PC-3 (cell line): ENCODE results near the gene LRRC61. TPM values are rescaled to one million over a fixed set of nuclear protein-coding genes. Genes with fewer than 3 reads are reported as not detected.
"Not testable (repeated sequence)": the region's sequence is repeated elsewhere in the genome, so short reads cannot be mapped to it uniquely, and the experiment has no call there.

Source experiments
- ATAC-seq: fragments of 200-7000 bp; cut with Tn5 transposase; 2 replicates; pipeline ENCODE4 v1.9.1; 2020; ENCODE audit warnings: mild to moderate bottlenecking, moderate library complexity
- Bru-seq: library from RNA; stranded (reverse); fragments of 400-500 nt; gene quantifications from one replicate; lab custom pipeline; 2021; lab: Mats Ljungman, UMichigan
- BruChase-seq, 2 experiments: library from RNA; stranded (reverse); fragments of 400-500 nt; gene quantifications; one replicate each; lab custom pipeline; 2021; lab: Mats Ljungman, UMichigan
- BruUV-seq: library from RNA; stranded (reverse); fragments of 400-500 nt; replicated peaks from 2 replicates; lab custom pipeline; 2021; lab: Mats Ljungman, UMichigan
- CTCF ChIA-PET: fragments of 300-600 bp; sonication (Branson Sonifier 250); formaldehyde crosslinking; loops from one replicate; lab custom pipeline; 2022; ENCODE audit warnings: antibody characterized with exemption; lab: Charles Lee
- POLR2A ChIA-PET: fragments of 300-600 bp; sonication (Branson Sonifier 250); formaldehyde crosslinking; loops from one replicate; lab custom pipeline; 2022; ENCODE audit warnings: antibody characterized with exemption; ENCODE audit not compliant: unreplicated experiment; lab: Charles Lee
- DNase-seq: peaks from one replicate; pipeline ENCODE4 v3.0.0-alpha.2; 2015
- H2AFZ ChIP-seq: fragments of 300-600 bp; sonication (generic); 2 replicates; pipeline ENCODE4 v1.6.0; 2016; ENCODE audit warnings: antibody characterized with exemption, low read length
- H3F3A ChIP-seq: fragments of 300-600 bp; sonication (generic); one replicate; pipeline ENCODE4 v1.6.0; 2017; ENCODE audit warnings: antibody characterized with exemption, low read length, control low read depth, mild to moderate bottlenecking; ENCODE audit not compliant: unreplicated experiment
- H3K27ac ChIP-seq: fragments of 300-600 bp; sonication (generic); 2 replicates; pipeline ENCODE4 v1.5.1; 2016; ENCODE audit warnings: mild to moderate bottlenecking, low read length
- H3K27me3 ChIP-seq: fragments of 300-600 bp; sonication (generic); 2 replicates; pipeline ENCODE4 v1.6.1; 2016; ENCODE audit warnings: low read length, mixed read lengths
- H3K36me3 ChIP-seq: fragments of 300-600 bp; sonication (generic); 2 replicates; pipeline ENCODE4 v1.6.1; 2016; ENCODE audit warnings: low read depth, mixed run types, low read length, mixed read lengths
- H3K4me1 ChIP-seq: fragments of 300-600 bp; sonication (generic); 2 replicates; pipeline ENCODE4 v1.5.1; 2016; ENCODE audit warnings: low read length; ENCODE audit not compliant: insufficient read depth
- H3K4me2 ChIP-seq: fragments of 300-600 bp; sonication (generic); 2 replicates; pipeline ENCODE4 v1.6.0; 2016; ENCODE audit warnings: low read length
- H3K4me3 ChIP-seq: fragments of 300-600 bp; sonication (generic); 2 replicates; pipeline ENCODE4 v1.5.1; 2016; ENCODE audit warnings: mild to moderate bottlenecking, low read length, mixed read lengths
- H3K79me2 ChIP-seq: fragments of 300-600 bp; sonication (generic); 2 replicates; pipeline ENCODE4 v1.6.1; 2017; ENCODE audit warnings: low read length, mixed read lengths
- H3K9ac ChIP-seq: fragments of 300-600 bp; sonication (generic); 2 replicates; pipeline ENCODE4 v1.6.0; 2016; ENCODE audit warnings: mild to moderate bottlenecking, low read length
- H3K9me2 ChIP-seq: fragments of 300-600 bp; sonication (generic); replicated peaks from 2 replicates; pipeline ENCODE4 v1.6.1; 2016; ENCODE audit warnings: mixed run types, low read length, mixed read lengths
- H3K9me3 ChIP-seq: fragments of 300-600 bp; sonication (generic); 2 replicates; pipeline ENCODE4 v1.6.1; 2016; ENCODE audit warnings: low read length, mixed read lengths
- H4K20me1 ChIP-seq: fragments of 300-600 bp; sonication (generic); 2 replicates; pipeline ENCODE4 v1.6.1; 2016; ENCODE audit warnings: low read length, mixed read lengths
- EZH2 ChIP-seq: fragments of 300-600 bp; sonication (generic); IDR thresholded peaks from one replicate; pipeline ENCODE4 v1.6.1; 2017; ENCODE audit warnings: antibody characterized with exemption, mild to moderate bottlenecking, low read length; ENCODE audit not compliant: unreplicated experiment
- intact Hi-C: fragments of 100-400 bp; cut with micrococcal nuclease; formaldehyde crosslinking; loops from 2 replicates; pipeline ENCODE4 v1.9.0; 2023
- long read RNA-seq: library from polyadenylated mRNA; unstranded; transcript quantifications from one replicate; pipeline ENCODE4 v2.0.0, GENCODE V29; 2021; ENCODE audit not compliant: unreplicated experiment
- total RNA-seq: library from RNA; depleted of rRNA; stranded (reverse); fragments of >200 nt; gene quantifications from 2 replicates; pipeline ENCODE4 v1.2.3, GENCODE V29; 2014; rRNA removed
- TF ChIP-seq, protein P1 (sequence below): fragments of 300-600 bp; sonication (generic); conservative IDR thresholded peaks from 2 replicates; pipeline ENCODE4 v1.5.1; 2017; ENCODE audit warnings: antibody characterized with exemption, low read depth, mild to moderate bottlenecking, low read length

Gene LRRC61, protein sequence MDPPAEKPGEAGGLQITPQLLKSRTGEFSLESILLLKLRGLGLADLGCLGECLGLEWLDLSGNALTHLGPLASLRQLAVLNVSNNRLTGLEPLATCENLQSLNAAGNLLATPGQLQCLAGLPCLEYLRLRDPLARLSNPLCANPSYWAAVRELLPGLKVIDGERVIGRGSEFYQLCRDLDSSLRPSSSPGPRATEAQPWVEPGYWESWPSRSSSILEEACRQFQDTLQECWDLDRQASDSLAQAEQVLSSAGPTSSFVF
- total RNA-seq (15.1 and 16.4 TPM in 2 replicates), Bru-seq, nascent RNA (percentile 56 among the genes with signal in this experiment), BruChase-seq, experiment 1, labeled RNA remaining after a 6-hour chase (percentile 59 among the genes with signal in this experiment), BruChase-seq, experiment 2, labeled RNA remaining after a 2-hour chase (percentile 51 among the genes with signal in this experiment)
- long read RNA-seq, transcript LRRC61-203 (3 exons, 667 nt) = major isoform, 17 of 47 reads
- long read RNA-seq, transcript LRRC61-202 (3 exons, 1,877 nt) = minor isoform, 16 of 47 reads
- long read RNA-seq, partial matches to known transcripts = 9 of 47 reads
- long read RNA-seq, other reads (novel, unspliced or antisense) = 4 of 47 reads

DNA sequence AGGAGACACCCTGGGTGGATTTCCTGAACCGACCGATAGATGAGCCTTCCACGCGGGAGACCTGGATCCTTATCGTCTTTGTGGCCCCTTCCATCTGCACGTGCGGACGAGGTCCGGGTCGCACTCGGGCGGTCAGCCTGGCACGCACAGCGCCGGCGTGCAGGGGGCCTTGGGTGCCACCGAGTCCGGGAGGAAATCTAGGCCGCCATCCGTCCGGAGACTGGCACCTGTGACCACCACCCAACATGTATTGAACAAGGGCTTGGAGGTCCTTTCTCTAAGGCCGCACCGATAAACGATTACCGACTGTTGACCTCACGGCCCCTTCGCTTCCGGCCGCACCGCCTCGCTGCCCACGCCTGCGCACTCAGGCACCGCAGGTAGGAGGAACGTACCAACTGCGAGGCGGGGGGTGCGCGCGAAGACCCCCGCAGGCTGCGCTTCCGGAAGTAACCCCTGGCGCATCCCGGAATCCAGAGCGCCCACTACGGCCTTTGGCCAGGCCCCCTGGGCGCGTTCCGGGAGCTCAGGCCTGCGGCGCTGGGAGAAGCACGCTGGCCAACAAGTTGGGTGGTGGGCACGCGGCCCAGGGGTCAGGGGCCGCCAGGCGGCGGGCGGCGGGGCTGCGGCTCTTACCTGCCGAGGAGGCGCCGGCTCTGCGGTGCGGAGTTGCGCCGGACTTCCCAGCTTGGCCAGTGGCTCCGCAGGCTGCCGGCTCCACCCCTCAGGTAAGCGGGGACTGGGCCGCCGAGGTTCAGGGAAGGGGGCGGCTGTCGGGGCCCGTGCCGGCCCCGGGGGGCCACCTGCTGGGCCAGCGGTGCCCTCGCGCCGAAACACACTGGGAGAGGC lies at the start of gene LRRC61, which contains the start of gene ACTR3C:
TSS of gene LRRC61 (plus strand) at position 523 of the 849 bp plus-strand sequence. CDS start 13,507 bp downstream, outside the sequence.
TSS of gene ACTR3C (minus strand) at position 713 of the 849 bp plus-strand sequence. CDS start 28,249 bp downstream, outside the sequence.
- TSS peak; percentile 64 for BruUV-seq
- H3K4me1 ChIP-seq = peaks cover 17% of the 10 kb centered on the region
- DNase-seq = peak; percentile 39
- H3K9ac ChIP-seq = peak within 1 kb of the TSS; percentile 86
- H3K9me2 ChIP-seq = no peaks in the 10 kb centered on the region
- TF ChIP-seq EZH2 = no peak
- TF ChIP-seq, protein P1, sequence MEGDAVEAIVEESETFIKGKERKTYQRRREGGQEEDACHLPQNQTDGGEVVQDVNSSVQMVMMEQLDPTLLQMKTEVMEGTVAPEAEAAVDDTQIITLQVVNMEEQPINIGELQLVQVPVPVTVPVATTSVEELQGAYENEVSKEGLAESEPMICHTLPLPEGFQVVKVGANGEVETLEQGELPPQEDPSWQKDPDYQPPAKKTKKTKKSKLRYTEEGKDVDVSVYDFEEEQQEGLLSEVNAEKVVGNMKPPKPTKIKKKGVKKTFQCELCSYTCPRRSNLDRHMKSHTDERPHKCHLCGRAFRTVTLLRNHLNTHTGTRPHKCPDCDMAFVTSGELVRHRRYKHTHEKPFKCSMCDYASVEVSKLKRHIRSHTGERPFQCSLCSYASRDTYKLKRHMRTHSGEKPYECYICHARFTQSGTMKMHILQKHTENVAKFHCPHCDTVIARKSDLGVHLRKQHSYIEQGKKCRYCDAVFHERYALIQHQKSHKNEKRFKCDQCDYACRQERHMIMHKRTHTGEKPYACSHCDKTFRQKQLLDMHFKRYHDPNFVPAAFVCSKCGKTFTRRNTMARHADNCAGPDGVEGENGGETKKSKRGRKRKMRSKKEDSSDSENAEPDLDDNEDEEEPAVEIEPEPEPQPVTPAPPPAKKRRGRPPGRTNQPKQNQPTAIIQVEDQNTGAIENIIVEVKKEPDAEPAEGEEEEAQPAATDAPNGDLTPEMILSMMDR = 0 out of 2 replicates have a peak, but pooled peaks have one; percentile 23
- H3K4me3 ChIP-seq = peak within 1 kb of the TSS; percentile 81
- intact Hi-C loops = loop anchor here (5.0 kb wide), 1 partner anchor 54 kb away; the partner anchor contains the start of gene ZNF775
- H3K9me3 ChIP-seq = no peaks in the 10 kb centered on the region
- ATAC-seq = peak; percentile 83
- POLR2A ChIA-PET = interaction anchor here (0.6 kb wide), 1 partner anchor 45 kb away, joined by 5 read pairs; the partner anchor contains the start of gene REPIN1
- no peaks in the 10 kb centered on the region for H4K20me1 ChIP-seq
- peak within 1 kb of the TSS; percentile 90 for H3K4me2 ChIP-seq
- H3F3A ChIP-seq = no peaks in the 10 kb centered on the region
- CTCF ChIA-PET = no interaction called here
- no peaks in the 10 kb centered on the region for H3K36me3 ChIP-seq
- H3K79me2 ChIP-seq = peaks cover 7% of the 10 kb centered on the region
- peak within 1 kb of the TSS; percentile 37; the same call in 1 of the 2 replicates for H3K27ac ChIP-seq
- H2AFZ ChIP-seq = peak within 1 kb of the TSS; percentile 98
- no peaks in the 10 kb centered on the region for H3K27me3 ChIP-seq

DNA sequence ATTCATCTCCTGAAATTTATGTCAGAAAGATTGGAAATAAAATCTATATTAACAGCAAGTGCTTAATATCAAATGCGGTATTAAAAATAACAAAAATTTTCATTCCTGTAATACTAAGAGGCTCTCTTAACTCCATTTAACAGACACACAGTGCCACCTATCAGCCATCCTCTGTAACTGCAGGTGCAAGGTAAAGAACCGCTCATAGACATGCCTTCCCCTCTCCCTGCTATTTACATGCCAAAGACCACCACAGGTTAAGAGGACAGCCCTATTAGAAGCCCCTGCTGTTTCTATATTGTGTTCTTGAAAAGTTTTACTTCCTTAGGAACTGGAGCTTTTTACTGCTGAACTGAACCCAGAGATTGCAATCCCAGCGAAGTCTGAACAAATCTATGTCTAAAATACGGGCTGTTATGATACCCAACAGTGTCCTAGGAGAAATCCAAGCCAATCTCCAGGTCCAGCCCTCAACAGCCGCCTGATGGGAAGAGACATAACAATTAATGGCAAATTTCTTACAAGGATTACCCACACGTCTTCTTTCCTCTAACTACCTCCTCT lies 46.9 kb upstream of the LRRC61 start:
- H3K27me3 ChIP-seq, H3K79me2 ChIP-seq, CTCF ChIA-PET, H3K9me2 ChIP-seq, H3K9me3 ChIP-seq, H4K20me1 ChIP-seq, H3K4me3 ChIP-seq, H3K36me3 ChIP-seq, H3K27ac ChIP-seq, H2AFZ ChIP-seq, POLR2A ChIA-PET, H3K9ac ChIP-seq, H3K4me1 ChIP-seq, H3K4me2 ChIP-seq, BruUV-seq, H3F3A ChIP-seq: not testable (repeated sequence)
- DNase-seq = peak; percentile 58
- intact Hi-C loops = loop anchor here (5.0 kb wide), 1 partner anchor 394 kb away; no protein-coding TSS in a partner anchor
- TF ChIP-seq, protein P1 = peak; percentile 54
- peak; percentile 82 for ATAC-seq

DNA sequence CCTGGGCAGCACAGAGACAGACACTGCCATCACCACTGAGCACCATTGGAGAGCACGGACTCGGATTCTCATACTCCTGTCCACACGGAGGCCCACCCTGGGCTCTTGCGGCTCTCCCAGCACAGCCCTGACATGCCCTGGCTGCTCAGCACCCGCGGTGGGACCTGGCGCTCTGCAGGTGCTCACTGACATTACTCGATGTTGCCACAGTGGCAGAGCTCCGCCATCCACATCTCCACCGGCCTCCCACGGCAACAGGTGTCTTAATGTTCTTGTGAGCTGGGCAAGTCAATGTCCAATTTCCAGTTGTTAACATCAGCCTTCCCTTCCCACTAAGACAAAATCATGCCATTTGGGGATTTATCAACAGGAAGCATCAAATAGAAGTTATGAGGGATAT lies 44.8 kb upstream of the LRRC61 start:
- POLR2A ChIA-PET, H3K4me3 ChIP-seq, H3K9ac ChIP-seq, ATAC-seq, H3K27ac ChIP-seq, H3K9me3 ChIP-seq, H3K36me3 ChIP-seq, H3F3A ChIP-seq, H3K79me2 ChIP-seq, BruUV-seq, H3K4me2 ChIP-seq, DNase-seq, CTCF ChIA-PET, H2AFZ ChIP-seq, H3K27me3 ChIP-seq, H3K9me2 ChIP-seq, H3K4me1 ChIP-seq, H4K20me1 ChIP-seq: not testable (repeated sequence)
- intact Hi-C loops = loop anchor here (5.0 kb wide), 1 partner anchor 396 kb away; no protein-coding TSS in a partner anchor

DNA sequence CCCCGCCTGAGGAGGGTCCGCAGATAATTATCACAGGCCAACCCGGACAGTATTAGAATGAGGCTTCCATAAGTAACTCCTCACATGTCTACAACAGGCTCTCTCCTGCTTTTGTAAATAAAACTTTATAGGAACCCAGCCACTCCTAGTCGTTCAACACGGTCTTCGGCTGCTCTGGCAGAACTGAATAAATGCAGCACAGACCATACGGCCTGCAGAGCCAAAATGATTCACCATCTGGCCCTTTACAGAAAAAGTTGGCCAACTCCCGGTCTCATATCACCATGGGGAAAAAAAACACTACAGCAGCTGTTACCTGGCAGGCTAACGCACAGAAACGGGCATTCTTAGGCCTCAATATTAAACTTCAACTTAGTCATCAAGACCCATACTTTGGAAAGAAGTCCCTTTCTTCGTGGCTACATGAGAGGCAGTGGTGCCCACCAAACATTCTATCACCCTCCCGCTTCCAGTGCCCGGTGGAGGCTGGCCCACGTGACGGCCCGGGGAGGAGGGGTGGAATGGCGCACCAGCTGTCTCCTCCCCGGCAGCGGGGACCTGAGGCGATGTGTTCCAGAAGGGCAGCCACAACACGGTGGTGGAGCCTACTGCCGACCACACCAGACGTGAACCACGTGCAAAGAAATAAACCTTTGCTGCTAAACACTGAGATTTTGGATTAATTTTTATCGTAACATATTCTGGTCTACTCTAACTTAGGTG lies 41.3 kb upstream of the LRRC61 start:
- H3K4me1 ChIP-seq, H3K9ac ChIP-seq, H3K27me3 ChIP-seq, H2AFZ ChIP-seq, POLR2A ChIA-PET, BruUV-seq, H4K20me1 ChIP-seq, ATAC-seq, H3K36me3 ChIP-seq, H3K9me3 ChIP-seq, DNase-seq, H3K27ac ChIP-seq, CTCF ChIA-PET, H3K4me3 ChIP-seq, H3K4me2 ChIP-seq, intact Hi-C loops, H3K79me2 ChIP-seq, H3K9me2 ChIP-seq, H3F3A ChIP-seq: not testable (repeated sequence)
